CD1c-positive myeloid dendritic cell (primary cell): ENCODE measurements around the gene ZFP1.

Experiments used
- DNase-seq: peaks from one replicate; pipeline ENCODE4 v3.0.0-alpha.2; 2016; ENCODE audit errors: extremely low spot score

Gene ZFP1

GRCh38 chr16:75152635-75153034 is 4.3 kb downstream of the ZFP1 start:
- DNase-seq, result no peak

GRCh38 chr16:75160386-75160785 is 12.1 kb downstream of the ZFP1 start:
- no peak for DNase-seq

DNA sequence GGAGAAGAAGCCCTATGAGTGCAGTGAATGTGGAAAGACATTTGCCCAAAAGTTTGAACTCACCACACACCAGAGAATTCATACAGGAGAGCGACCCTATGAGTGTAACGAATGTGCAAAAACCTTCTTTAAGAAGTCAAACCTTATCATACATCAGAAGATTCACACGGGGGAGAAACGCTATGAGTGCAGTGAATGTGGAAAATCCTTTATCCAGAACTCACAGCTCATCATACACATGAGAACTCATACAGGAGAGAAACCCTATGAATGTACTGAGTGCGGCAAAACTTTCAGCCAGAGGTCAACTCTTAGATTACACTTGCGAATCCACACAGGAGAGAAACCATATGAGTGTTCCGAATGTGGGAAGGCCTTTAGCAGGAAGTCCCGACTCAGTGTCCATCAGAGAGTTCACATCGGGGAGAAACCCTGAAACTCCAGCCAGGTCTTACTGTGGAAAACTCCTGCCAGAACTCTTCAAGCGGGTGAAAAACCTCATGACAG is 21.6 kb downstream of the ZFP1 start:
- no peak for DNase-seq

- DNase-seq, result no peak
Measured at GRCh38 chr16:75172578-75172977, 24.3 kb downstream of the ZFP1 start.

GRCh38 chr16:75175074-75175473 is 26.8 kb downstream of the ZFP1 start:
- DNase-seq, result no peak

GRCh38 chr16:75176926-75177325 is 28.6 kb downstream of the ZFP1 start:
- no peak for DNase-seq

DNA sequence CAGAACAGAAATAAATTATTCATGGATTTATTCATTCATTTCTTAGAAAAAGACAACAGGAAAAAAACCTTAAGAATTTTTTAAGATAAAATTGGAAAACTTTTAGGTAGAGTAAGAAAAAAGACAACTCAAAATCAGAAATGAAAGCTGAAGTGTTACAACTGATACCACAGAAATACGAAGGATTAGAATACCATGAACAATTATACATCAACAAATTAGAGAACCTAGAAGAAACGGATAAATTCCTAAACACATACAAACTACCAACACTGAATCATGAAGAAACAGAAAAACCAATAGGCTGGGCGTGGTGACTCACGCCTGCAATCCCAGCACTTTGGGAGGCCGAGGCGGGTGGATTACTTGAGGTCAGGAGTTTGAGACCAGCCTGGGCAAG is 30.9 kb downstream of the ZFP1 start:
- DNase-seq, result no peak

- peak; percentile 26 for DNase-seq
Measured at GRCh38 chr16:75181630-75182029, 33.3 kb downstream of the ZFP1 start.

GRCh38 chr16:75188832-75189477 is 40.6 kb downstream of the ZFP1 start:
- DNase-seq, result no peak

GRCh38 chr16:75189638-75190245 is 41.4 kb downstream of the ZFP1 start:
- DNase-seq, result no peak

DNA sequence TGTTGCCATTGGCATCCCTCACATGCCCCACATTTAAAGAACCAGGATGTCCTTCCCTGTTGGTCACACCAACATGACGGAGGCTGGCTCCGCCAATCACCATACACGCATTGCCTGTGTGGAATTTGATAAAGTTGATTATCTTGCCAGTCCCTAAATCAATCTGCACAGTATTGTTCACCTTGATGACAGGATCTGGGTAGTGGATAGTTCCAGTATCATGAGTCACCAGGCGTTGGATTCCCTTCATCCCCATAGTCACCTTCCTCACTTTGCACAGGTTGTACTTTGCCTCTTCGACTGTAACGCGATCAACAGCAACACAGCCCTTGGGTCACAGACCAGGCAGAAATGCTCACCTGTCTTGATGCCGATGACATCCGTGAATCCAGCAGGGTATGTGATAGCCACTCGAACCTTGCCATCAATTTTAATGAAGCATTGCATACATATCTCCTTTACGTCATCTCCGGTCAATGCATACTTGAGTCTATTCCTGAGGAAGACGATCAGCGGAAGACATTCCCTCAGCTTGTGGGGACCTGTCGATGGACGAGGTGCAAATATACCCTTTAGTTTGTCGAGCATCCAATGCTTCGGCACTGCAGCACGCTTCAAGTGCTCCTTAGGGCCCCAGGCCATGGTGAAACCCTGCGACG is 44.4 kb downstream of the ZFP1 start:
- DNase-seq, result no peak

GRCh38 chr16:75193265-75193650 is 44.9 kb downstream of the ZFP1 start:
- DNase-seq, result no peak

- no peak for DNase-seq
Measured at GRCh38 chr16:75193730-75194444, 45.6 kb downstream of the ZFP1 start.

- DNase-seq, result no peak
Measured at GRCh38 chr16:75195811-75196790, 47.8 kb downstream of the ZFP1 start.

- no peak for DNase-seq
Measured at GRCh38 chr16:75196836-75197235, 48.5 kb downstream of the ZFP1 start.

DNA sequence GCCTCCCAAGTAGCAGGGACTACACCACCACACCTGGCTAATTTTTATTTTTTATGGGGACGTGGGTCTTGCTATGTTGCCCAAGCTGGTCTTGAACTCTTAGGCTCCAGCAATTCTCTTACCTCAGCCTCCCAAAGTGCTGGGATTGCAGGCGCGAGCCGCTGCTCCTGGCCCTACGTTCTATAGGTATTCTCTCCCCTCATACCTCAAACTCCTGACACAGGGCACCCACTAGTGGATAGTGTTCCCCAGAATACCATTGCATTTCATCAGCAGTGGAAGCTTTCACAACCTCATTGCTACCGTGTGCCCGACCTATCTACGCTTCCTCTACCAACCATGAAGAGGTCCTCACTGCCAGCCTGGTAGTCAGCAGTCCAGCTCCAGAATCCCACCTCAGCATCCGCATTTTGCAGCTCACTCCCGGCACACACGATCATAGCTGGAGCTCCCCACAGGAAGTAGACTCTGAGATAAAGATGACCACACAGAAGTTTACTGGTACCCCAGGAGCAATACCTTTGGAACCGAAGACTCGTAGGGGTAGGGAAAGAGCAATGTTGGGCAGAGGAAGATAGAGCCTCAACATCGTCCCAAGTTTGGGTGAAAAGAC is 49.3 kb downstream of the ZFP1 start:
- DNase-seq, result no peak

DNA sequence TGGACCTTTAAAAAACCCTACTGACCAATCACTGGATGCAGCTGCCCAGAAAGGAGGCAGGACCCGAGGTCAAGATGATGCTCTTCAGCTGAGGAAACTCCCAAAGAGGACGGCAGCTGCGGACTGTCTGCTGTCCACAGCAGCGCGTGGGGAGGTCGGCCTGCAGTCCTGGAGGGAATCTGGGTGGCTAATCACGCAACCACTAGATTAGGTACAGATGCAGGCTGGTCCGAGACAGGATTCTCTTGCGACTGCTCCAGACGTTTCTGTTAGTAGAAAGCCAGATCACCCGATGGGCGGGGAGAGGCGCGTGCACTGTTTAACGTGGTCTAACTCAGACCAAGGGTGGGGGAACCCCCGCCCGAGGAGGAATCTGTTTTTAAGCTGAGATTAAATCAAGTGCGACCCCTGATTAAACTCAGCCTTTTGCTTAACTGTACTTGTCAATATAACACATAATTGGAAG is 49.8 kb downstream of the ZFP1 start:
- no peak for DNase-seq

DNA sequence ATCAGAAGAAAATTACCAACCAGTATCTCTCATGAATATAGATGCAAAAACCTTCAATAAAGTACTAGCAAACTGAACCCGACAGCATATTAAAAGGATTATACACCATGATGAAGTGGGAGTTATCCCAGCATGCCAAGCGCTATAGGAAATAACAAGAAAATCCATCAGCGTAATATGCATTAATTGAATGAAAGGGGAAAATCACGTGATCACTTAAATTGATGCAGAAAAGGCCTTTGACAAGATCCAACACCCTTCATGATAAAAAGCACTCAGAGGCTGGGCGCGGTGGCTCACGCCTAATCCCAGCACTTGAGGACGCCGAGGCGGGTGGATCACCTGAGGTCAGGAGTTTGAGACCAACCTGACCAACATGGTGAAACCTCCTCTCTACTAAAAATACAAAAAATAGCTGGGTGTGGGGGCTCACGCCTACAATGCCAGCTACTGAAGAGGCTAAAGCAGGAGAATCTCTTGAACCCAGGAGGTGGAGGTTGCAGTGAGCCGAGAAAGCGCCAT is 53.8 kb downstream of the ZFP1 start:
- DNase-seq, result no peak

GRCh38 chr16:75203096-75203495 is 54.8 kb downstream of the ZFP1 start:
- DNase-seq, result no peak

GRCh38 chr16:75203667-75204409 is 55.5 kb downstream of the ZFP1 start:
- DNase-seq, result no peak
